HG02884 (cell line): ENCODE data around the gene HSP90AB1.
A peak's percentile ranks its signal among the peaks of the same experiment; 100 is the strongest.

Experiments used
- ATAC-seq: cut with Tn5 transposase; IDR thresholded peaks from one replicate; pipeline ENCODE4 v1.9.1; 2021; ENCODE audit warnings: mild to moderate bottlenecking, moderate library complexity; ENCODE audit not compliant: unreplicated experiment

The HSP90AB1 gene

DNA sequence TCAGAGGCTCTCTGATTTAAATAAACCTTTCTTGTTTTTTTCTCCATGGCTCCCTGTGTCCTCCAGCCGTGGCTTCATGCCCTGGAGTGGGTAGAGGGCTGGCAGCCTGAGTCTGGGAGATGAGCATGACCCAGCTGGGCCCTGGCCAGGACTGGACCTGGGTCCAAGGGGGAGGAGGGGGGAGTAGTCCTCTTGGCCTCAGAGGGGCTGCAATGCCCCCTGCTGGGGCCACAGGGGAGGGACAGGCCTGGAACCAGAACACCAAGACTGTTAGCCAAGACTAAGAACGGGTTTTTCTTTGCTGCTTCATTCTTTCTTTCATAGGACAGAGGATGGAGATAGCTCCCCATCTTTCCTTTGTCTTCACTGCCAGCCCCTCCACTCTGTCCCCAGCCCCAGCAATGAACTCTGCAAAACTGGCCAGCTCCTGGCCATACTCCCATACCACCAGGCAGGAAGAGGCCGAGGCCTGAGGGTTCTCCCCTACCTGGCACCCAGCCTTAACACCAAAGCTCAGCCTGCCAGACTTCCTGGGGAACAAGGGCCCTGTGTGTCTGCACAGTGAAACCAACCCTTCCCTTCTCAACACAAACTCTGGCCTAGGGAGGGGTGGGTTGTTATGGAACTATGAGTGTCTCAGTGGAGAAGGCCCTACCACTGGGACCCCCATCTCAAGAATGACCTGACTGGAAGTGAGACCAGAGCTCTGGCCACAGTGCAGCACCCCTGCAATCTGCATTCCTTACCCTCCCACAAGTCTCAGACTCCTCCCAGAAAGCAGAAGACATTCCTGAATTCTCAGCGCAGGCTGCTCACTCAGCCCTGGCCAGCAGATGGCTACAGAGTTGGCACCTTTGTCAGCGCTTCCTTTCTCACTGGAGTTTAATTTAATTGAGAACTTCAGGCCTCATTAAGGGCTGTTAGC is 12.5 kb upstream of the HSP90AB1 start:
- no peak for ATAC-seq

DNA sequence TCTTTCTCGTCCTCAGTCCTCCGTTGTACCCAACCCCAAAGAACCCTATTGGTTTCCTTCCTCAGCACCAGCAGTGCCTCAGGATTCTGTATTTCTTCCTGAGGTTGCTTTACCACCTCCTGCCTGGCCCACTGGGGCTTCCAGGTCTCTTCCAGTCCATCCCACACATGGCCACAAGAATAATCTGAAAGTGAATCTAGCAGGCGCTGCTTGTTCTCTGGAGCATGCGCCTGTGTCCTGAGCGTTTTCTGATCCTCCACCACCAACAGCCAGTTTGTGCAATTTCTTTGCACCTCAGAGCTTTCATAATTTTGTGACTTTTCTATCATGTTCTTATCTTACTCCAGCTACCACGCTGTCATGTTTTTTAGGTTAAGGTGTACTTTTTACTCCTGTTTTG is 11.6 kb upstream of the HSP90AB1 start:
- no peak for ATAC-seq

DNA sequence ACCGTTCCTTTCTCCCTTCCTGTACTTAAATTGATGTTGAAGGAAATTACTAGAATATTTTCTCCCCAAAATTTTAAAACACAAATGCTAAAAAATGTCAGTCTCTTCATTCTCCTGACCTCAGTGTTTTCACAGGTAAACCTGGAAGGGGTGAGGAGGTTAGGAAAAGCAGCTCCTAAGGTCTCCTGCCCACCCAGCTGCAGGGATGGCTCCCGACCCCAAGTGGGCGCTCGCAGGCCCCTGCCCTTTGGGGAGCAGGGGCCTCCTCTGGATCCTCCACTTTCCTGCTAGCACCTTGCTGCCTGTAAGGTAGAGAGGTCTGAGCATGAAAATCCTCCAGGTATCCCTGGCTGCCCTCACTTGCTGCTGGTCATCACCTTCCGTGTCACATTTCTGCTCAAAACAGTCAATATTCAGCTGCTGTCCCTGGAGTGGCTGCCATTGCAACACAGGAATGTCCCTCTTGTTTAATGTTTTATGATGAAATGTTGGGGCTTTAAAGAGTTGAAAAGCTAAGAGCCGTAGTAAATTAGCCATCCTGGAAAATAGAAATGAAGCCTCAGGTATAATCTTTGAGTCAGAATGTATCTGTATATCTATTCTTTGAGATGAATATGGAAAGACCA is 10.9 kb upstream of the HSP90AB1 start:
- ATAC-seq: no peak

DNA sequence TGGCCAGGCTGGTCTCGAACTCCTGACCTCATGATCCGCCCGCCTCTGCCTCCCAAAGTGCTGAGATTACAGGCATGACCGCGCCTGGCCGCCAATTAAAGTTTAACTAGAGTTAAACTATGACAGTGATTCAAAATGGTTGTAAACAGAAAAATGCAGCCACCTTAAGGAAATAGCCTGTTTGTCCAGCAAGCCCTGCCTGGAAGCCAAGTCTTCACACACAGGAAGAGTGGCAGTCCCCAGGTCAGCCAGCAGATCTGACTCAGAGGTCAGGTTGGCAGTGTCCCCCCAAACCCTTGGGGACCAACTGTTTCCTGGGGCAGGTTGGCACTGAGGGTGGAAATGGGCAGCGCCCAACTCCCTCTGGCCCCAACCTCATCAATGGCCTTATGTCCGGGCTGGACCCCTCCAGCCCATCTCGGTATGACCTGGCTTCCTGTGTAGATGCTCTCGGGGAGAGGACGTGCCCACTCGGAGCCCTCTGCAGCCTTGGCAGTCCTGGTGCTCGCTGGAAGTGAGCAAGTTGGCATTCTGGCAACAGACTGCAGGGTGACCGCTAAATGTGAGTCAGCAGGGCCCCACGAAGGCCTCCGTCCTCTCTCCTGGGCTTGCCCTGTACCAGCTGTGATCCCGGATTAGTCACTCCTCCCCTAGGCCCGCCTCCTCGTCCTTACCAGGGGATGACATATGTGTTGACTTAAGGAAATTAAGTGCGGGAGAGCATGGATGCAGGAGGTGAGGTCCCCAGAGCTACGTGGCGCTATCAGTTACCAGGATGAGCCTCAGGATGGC is 9.7 kb upstream of the HSP90AB1 start:
- ATAC-seq: peak; percentile 47

DNA sequence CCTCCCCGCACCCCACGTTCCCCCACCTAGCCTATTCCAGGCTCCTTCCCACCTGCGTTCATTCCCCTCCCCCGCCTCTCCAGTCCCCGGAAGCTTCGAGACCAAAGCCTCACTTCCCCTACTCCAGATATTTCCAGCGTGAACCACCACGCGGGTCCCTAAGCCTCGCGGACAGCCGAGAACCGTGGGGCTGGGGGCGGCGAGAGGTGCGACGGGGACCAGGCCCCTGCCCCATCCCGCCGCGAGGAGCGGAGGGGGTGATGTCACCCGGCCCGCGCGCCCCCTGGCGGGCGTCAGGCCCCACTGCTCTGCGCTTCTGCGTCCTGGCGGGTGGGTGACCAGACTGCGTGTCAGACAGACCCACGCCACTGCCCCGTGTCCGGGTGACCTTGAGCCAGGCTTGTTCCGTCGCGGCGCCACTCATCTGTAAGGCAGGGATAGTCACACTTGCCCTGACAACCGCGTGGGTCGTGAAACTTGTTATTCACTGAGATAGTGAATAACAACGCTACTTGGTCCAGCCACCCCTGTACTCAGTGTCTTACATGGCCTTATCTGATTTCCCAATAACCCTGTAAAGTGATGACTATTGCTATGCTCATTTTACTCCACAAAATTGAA is 9.0 kb upstream of the HSP90AB1 start:
- ATAC-seq: peak; percentile 71

- ATAC-seq: no peak
These were observed 8.1 kb upstream of the HSP90AB1 start for GRCh38 chr6:44238687-44239350.

DNA sequence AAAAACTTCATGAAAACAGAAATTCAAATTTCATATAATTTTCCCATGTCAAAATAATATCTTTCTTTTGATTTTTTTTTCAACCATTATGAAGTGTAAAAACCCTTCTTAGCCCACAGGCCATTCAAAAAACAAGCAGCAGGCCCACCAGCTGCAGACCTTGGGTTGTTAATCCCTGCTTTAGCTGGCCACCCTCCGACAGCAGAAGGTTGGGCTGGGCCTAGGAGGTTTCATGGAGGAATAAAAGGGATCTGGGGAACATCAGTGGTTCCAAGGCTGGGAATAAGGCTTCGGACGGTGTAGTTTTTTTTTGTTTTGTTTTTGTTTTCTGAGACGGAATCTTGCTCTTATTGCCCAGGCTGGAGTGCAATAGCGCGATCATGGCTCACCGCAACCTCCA is 3.6 kb upstream of the HSP90AB1 start:
- ATAC-seq: no peak

DNA sequence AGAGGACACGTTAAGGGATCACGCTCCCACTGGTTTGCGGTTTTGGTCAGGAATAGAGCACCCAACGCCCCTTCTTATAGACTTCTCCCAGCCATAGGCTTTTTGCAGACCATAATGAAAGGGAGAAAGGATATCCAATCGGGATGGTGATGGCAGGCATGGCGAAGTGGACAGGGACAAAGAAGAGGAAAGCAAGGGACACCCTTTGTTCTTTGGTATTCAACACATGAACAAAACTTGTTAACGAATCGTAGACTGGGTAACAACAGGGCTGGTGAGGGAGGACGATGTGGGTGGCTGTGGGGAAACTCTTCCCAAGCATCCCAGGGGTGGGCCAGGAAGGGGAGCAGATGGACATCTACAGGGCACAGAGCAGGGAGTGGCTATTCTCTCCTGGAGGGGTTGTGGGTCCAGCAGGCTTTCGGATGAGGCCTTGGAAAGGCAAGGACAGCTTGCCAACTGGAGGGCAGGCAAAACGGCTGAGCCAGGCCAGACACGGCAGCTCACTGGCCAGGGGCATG is 1.4 kb upstream of the HSP90AB1 start:
- ATAC-seq: no peak

DNA sequence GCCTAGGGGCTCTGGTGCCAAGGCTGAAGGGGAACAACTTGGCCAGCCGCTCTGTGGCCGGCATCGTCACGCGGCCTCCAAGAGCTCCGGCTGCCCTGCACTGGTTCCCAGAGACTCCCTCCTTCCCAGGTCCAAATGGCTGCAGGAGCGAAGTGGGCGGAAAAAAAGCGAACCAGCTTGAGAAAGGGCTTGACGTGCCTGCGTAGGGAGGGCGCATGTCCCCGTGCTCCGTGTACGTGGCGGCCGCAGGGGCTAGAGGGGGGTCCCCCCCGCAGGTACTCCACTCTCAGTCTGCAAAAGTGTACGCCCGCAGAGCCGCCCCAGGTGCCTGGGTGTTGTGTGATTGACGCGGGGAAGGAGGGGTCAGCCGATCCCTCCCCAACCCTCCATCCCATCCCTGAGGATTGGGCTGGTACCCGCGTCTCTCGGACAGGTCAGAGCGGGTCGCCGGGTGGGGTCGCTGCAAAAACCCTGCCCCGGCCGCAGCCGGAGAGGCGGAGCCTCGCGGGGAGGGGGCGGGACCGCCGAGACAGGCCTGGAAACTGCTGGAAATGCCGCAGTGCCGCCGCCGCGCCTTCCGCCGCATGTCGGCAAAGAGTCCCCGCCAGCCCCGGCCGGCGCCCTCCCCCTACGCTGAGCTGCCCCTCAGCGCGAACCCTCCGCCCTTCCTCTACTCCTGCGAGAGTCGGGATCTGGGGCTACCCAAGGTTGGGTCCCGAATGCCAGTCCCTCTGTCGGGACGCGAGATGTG is 814 bp upstream of the HSP90AB1 start:
- ATAC-seq: peak; percentile 44

GRCh38 chr6:44247338-44248302 is 719 bp downstream of the HSP90AB1 start:
- ATAC-seq: no peak

GRCh38 chr6:44248579-44248978 is 1.7 kb downstream of the HSP90AB1 start:
- no peak for ATAC-seq

- ATAC-seq: no peak
These were observed 2.3 kb downstream of the HSP90AB1 start for GRCh38 chr6:44249082-44249748.

GRCh38 chr6:44250067-44250717 is 3.3 kb downstream of the HSP90AB1 start:
- no peak for ATAC-seq

DNA sequence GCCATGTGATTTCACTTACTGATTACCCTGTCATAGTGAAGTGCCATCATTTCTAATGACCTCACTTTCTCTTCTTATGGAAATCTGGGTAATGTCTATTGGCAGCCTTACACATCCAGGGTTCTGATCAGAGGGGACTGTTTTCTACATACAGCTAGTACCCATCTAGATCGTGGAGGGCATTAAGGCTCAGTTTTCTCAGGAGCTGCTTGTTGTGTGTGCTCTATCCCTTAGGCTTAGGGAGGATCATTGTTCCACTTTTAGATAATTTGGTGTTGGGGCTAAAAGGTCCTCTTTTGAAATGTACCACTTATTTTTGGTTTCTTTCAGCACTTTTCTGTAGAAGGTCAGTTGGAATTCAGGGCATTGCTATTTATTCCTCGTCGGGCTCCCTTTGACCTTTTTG is 3.8 kb downstream of the HSP90AB1 start:
- no peak for ATAC-seq

DNA sequence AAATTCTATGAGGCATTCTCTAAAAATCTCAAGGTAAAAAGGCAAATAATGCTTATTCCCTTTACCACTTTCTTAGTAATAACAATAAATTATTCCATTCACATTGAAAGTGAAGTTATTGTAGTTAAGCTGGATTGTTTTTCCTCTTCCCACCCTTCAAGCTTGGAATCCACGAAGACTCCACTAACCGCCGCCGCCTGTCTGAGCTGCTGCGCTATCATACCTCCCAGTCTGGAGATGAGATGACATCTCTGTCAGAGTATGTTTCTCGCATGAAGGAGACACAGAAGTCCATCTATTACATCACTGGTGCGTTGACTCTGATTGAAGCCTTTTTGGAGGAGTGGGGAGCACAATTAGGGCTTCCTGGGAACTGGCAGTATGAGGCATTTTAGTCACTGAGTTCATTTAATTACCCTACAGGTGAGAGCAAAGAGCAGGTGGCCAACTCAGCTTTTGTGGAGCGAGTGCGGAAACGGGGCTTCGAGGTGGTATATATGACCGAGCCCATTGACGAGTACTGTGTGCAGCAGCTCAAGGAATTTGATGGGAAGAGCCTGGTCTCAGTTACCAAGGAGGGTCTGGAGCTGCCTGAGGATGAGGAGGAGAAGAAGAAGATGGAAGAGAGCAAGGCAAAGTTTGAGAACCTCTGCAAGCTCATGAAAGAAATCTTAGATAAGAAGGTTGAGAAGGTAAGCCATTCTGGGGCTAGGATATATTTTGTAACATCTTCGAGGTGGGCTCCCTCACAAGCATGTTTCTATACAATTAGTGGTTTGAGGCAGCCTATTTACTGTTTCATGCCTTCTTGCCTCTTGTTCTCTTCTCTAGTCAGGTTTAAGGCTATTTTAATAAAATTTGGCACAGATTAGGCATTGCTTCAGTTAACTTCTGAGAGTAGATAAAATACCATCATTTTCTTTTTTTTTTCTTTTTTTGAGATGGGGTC is 4.9 kb downstream of the HSP90AB1 start:
- no peak for ATAC-seq
